Naive thymus-derived CD4-positive, alpha-beta T cell (primary cell): ENCODE results near the gene SGCG. TPM values are rescaled to one million over a fixed set of nuclear protein-coding genes. Genes with fewer than 3 reads are reported as not detected.

Source experiments
- ATAC-seq: fragments of 150-1000 bp; cut with Tn5 transposase; 2 replicates; pipeline ENCODE4 v1.10.0; 2021; ENCODE audit warnings: mild to moderate bottlenecking, moderate library complexity
- CTCF ChIA-PET: fragments of 350-600 bp; sonication (Branson Sonifier 250); formaldehyde crosslinking; loops from one replicate; lab custom pipeline; 2021; ENCODE audit warnings: antibody characterized with exemption; lab: Charles Lee
- POLR2A ChIA-PET: fragments of 350-600 bp; sonication (Branson Sonifier 250); formaldehyde crosslinking; loops from one replicate; lab custom pipeline; 2021; ENCODE audit warnings: antibody characterized with exemption, inconsistent platforms; lab: Charles Lee
- DNase-seq, 9 donors: peaks; one replicate each; pipeline versions ENCODE4 v3.0.0 to v3.0.0-alpha.2; 2020 to 2022; ENCODE audit warnings: mixed read lengths in 1 of 9
- H3K27ac ChIP-seq: one replicate; pipeline ENCODE4 v1.7.0; 2013; ENCODE audit warnings: mild to moderate bottlenecking, low read depth, low read length, moderate library complexity
- H3K27me3 ChIP-seq, 2 donors: one replicate each; pipeline ENCODE4 v1.7.0; 2013; ENCODE audit warnings: low read length in 2 of 2, mild to moderate bottlenecking in 2 of 2, moderate library complexity in 2 of 2; ENCODE audit not compliant: control insufficient read depth in 2 of 2, insufficient read depth in 2 of 2
- H3K36me3 ChIP-seq, 3 experiments: 1 replicate in 2 of 3; 2 replicates in 1 of 3; pipeline ENCODE4 v1.7.0; 2013; ENCODE audit warnings: low read length in 3 of 3, mild to moderate bottlenecking in 3 of 3, moderate library complexity in 1 of 3; ENCODE audit not compliant: insufficient read depth in 3 of 3, control insufficient read depth in 2 of 3
- H3K4me1 ChIP-seq, 2 donors: one replicate each; pipeline ENCODE4 v1.7.0; 2013; ENCODE audit warnings: low read length in 2 of 2, mild to moderate bottlenecking in 2 of 2, moderate library complexity in 1 of 2; ENCODE audit not compliant: control insufficient read depth in 2 of 2, insufficient read depth in 2 of 2
- H3K4me3 ChIP-seq: 2 replicates; pipeline ENCODE4 v1.7.0; 2013; ENCODE audit warnings: mild to moderate bottlenecking, low read length
- H3K9me3 ChIP-seq, 3 experiments: 1 replicate in 2 of 3; 2 replicates in 1 of 3; pipeline ENCODE4 v1.7.0; 2013; ENCODE audit warnings: low read length in 3 of 3; ENCODE audit not compliant: control insufficient read depth in 2 of 3
- H3K27ac Mint-ChIP-seq, 9 donors: one replicate each; pipeline ENCODE4 v1.8.0; 2020 to 2022; ENCODE audit warnings: mixed read lengths in 9 of 9, mild to moderate bottlenecking in 8 of 9, moderate library complexity in 5 of 9, inconsistent platforms in 2 of 9
- H3K27me3 Mint-ChIP-seq, 5 donors: one replicate each; pipeline ENCODE4 v1.8.0; 2021 to 2022; ENCODE audit warnings: mixed read lengths in 5 of 5, mild to moderate bottlenecking in 1 of 5
- H3K36me3 Mint-ChIP-seq, 5 donors: one replicate each; pipeline ENCODE4 v1.8.0; 2020 to 2022; ENCODE audit warnings: mixed read lengths in 5 of 5, mild to moderate bottlenecking in 3 of 5, inconsistent platforms in 1 of 5
- H3K4me1 Mint-ChIP-seq, 7 donors: one replicate each; pipeline ENCODE4 v1.8.0; 2020 to 2022; ENCODE audit warnings: mixed read lengths in 7 of 7, mild to moderate bottlenecking in 3 of 7, inconsistent platforms in 1 of 7
- H3K4me3 Mint-ChIP-seq, 10 donors: one replicate each; pipeline ENCODE4 v1.8.0; 2020 to 2022; ENCODE audit warnings: mild to moderate bottlenecking in 10 of 10, mixed read lengths in 10 of 10, moderate library complexity in 6 of 10, inconsistent platforms in 2 of 10
- H3K9me3 Mint-ChIP-seq, 11 donors: one replicate each; pipeline ENCODE4 v1.8.0; 2020 to 2022; ENCODE audit warnings: mixed read lengths in 11 of 11, mild to moderate bottlenecking in 4 of 11, inconsistent platforms in 1 of 11, moderate library complexity in 1 of 11
- intact Hi-C, 2 donors: fragments of 100-400 bp; cut with micrococcal nuclease; formaldehyde crosslinking; loops; one replicate each; pipeline ENCODE4 v1.15.1; 2023
- polyA plus RNA-seq, 2 donors: library from polyadenylated mRNA; unstranded; fragments of 300-500 nt; fragmentation: Illumina TruSeq; gene quantifications; one replicate each; pipeline ENCODE4 v1.2.3, GENCODE V29; 2021
- total RNA-seq, 6 experiments: library from RNA in 5 of 6; stranded (reverse) in 5 of 6; gene quantifications; 1 replicate in 5 of 6; 2 replicates in 1 of 6; pipeline ENCODE4 v1.2.3 and lab custom pipeline; 2021 to 2026

The SGCG gene
- total and polyA plus RNA-seq, 7 experiments from 2014 or later = not detected

DNA sequence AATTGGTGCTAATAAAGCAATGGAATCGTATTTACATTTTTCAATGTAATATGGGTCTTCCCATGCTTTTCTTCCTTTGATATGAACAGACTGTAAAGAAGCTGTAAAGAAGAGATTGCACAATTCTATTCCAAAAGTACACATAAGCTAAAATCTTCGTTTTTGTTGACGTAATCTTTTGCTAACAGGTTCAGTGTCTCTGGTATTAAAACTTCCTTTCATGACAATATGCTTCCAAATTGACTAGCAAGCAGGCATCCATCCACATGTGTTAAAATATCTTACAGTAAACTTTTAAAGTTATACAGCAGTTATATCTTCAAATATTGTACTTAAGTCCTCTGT lies 19.3 kb upstream of the SGCG start:
- Mint-ChIP-seq H3K9me3 (peaks cover 0 to 4% (median 0%) of the 10 kb centered on the region in 11 donors), H3K27ac (no peak overlapping the region), H3K4me1 (peaks cover 0 to 6% (median 0%) of the 10 kb centered on the region in 7 donors), H3K27me3 (peaks cover 23 to 41% (median 27%) of the 10 kb centered on the region in 5 donors), H3K36me3 (peaks cover 0 to 5% (median 0%) of the 10 kb centered on the region in 5 donors), H3K4me3 (no peak overlapping the region)
- no peaks in the 10 kb centered on the region for H3K27me3 ChIP-seq
- no peaks in the 10 kb centered on the region for H3K9me3 ChIP-seq
- ChIA-PET CTCF (no interaction called here), POLR2A (no interaction called here)
- intact Hi-C loops = no loop called here
- DNase-seq (no peak), ATAC-seq (no peak)
- no peak overlapping the region for H3K27ac ChIP-seq
- no peaks in the 10 kb centered on the region for H3K4me1 ChIP-seq
- H3K4me3 ChIP-seq = no peak overlapping the region
- H3K36me3 ChIP-seq = no peaks in the 10 kb centered on the region

DNA sequence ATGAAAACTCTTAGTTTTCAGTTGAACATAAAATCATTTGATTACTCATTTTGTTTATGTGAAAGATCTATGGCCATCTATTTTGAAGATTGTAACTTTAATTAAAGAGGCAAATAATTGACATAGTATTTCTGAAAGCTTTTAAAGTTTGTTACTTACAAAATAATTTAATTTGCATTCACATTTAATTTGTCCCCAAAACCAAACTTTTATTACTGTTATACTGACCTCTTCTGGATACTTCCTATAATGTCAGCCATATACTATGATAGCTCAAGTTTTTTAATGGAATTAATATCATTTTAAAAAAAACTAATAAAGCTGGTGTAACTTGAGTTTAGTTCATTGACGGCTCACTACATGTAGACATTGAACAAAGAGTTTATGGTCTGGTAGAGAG lies 4.9 kb upstream of the SGCG start:
- intact Hi-C loops = no loop called here
- Mint-ChIP-seq H3K36me3 (peaks cover 0 to 5% (median 0%) of the 10 kb centered on the region in 5 donors), H3K27me3 (peaks cover 0 to 15% (median 5%) of the 10 kb centered on the region in 5 donors), H3K27ac (no peak overlapping the region), H3K4me3 (no peak overlapping the region), H3K4me1 (no peaks in the 10 kb centered on the region), H3K9me3 (peaks cover 0 to 22% (median 7%) of the 10 kb centered on the region in 11 donors)
- H3K27ac ChIP-seq = no peak overlapping the region
- H3K27me3 ChIP-seq = no peaks in the 10 kb centered on the region
- ATAC-seq (no peak), DNase-seq (no peak)
- no peaks in the 10 kb centered on the region for H3K9me3 ChIP-seq
- POLR2A ChIA-PET = no interaction called here
- no peaks in the 10 kb centered on the region for H3K4me1 ChIP-seq
- H3K4me3 ChIP-seq = no peak overlapping the region
- CTCF ChIA-PET = no interaction called here
- no peaks in the 10 kb centered on the region for H3K36me3 ChIP-seq

DNA sequence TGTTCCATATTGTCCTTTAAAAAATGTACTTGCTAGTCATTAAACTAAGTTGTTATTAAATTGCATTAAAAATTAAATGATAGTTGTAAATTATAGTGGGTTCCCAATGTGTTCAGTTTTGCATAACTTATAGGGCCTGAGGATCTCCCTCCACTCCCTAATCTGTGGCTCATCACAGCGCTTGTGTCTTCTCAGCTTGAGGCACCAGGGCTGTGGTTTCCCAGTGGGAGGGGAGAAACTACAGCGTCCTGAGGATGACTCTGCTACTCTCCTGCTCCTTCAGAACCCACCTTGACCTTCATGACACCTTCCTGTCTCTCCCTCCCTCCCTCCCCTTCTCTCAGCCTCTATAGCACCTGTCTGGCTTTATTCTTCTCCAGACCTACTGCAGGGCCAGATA lies 1.4 kb downstream of the SGCG start:
- POLR2A ChIA-PET = no interaction called here
- Mint-ChIP-seq H3K4me3 (no peak overlapping the region), H3K27me3 (peaks cover 0 to 26% (median 4%) of the 10 kb centered on the region in 5 donors), H3K36me3 (no peaks in the 10 kb centered on the region), H3K27ac (no peak overlapping the region), H3K9me3 (peaks cover 0 to 3% (median under 1%) of the 10 kb centered on the region in 11 donors), H3K4me1 (no peaks in the 10 kb centered on the region)
- Histone ChIP-seq H3K27me3 (no peaks in the 10 kb centered on the region), H3K4me3 (no peak overlapping the region), H3K36me3 (no peaks in the 10 kb centered on the region), H3K4me1 (no peaks in the 10 kb centered on the region), H3K9me3 (no peaks in the 10 kb centered on the region), H3K27ac (no peak overlapping the region)
- intact Hi-C loops = no loop called here
- CTCF ChIA-PET = no interaction called here
- DNase-seq = no peak
- no peak for ATAC-seq

DNA sequence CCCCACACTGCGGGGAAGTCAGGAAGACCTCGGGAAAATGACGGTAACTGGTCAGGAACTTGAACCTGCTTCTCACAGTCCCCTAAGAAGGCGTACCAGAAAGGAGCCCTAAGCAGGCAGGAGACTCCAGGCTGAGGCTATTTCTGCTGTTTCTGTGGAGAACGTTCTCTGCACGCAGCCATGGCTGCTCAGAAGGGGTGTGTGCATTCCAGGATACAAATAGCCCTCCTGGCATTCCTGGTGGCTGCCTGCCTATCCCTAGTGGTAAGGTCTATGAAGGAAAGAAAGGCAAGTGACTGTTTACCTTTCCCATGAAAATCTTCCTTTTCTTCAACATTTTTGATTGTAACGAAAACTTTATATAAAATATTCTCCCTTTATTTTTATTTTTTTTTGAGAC lies 2.5 kb downstream of the SGCG start:
- ATAC-seq (no peak), DNase-seq (no peak)
- no peaks in the 10 kb centered on the region for H3K4me1 ChIP-seq
- H3K27ac Mint-ChIP-seq = no peak overlapping the region
- H3K27ac ChIP-seq = no peak overlapping the region
- no peaks in the 10 kb centered on the region for H3K4me1 Mint-ChIP-seq
- H3K9me3 Mint-ChIP-seq = peaks cover 0 to 3% (median 0%) of the 10 kb centered on the region in 11 donors
- H3K36me3 Mint-ChIP-seq = no peaks in the 10 kb centered on the region
- H3K4me3 Mint-ChIP-seq = no peak overlapping the region
- no peaks in the 10 kb centered on the region for H3K36me3 ChIP-seq
- intact Hi-C loops = no loop called here
- POLR2A ChIA-PET = no interaction called here
- H3K4me3 ChIP-seq = no peak overlapping the region
- no peaks in the 10 kb centered on the region for H3K27me3 ChIP-seq
- H3K27me3 Mint-ChIP-seq = peaks cover 0 to 20% (median 4%) of the 10 kb centered on the region in 5 donors
- no peaks in the 10 kb centered on the region for H3K9me3 ChIP-seq
- CTCF ChIA-PET = no interaction called here

DNA sequence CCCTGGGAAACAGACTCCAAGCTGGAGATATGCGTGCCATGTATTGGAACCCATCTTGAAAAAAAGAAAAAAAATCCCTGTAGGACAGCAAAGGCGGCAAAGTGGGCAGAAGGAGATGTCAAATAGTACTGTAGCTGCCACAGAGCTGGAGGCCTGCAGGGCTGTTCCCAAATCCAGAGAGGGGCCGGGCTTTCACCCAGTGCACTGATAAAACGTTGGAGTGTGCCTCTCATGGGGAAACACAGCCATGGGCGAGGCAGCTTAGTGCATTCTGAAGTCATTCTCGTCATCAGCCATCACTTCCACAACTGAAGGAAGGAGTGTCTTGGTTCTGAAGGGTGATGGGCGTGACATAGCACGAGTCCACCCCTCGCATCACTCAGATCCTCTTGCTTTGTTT lies 4.8 kb downstream of the SGCG start:
- Mint-ChIP-seq H3K4me1 (no peaks in the 10 kb centered on the region), H3K9me3 (no peaks in the 10 kb centered on the region), H3K27me3 (peaks cover 0 to 16% (median 0%) of the 10 kb centered on the region in 5 donors), H3K4me3 (no peak overlapping the region), H3K36me3 (no peaks in the 10 kb centered on the region), H3K27ac (no peak overlapping the region)
- Histone ChIP-seq H3K27ac (no peak overlapping the region), H3K27me3 (no peaks in the 10 kb centered on the region), H3K36me3 (no peaks in the 10 kb centered on the region), H3K4me1 (no peaks in the 10 kb centered on the region), H3K4me3 (no peak overlapping the region), H3K9me3 (no peaks in the 10 kb centered on the region)
- intact Hi-C loops = no loop called here
- ATAC-seq (no peak), DNase-seq (no peak)
- ChIA-PET POLR2A (no interaction called here), CTCF (no interaction called here)

DNA sequence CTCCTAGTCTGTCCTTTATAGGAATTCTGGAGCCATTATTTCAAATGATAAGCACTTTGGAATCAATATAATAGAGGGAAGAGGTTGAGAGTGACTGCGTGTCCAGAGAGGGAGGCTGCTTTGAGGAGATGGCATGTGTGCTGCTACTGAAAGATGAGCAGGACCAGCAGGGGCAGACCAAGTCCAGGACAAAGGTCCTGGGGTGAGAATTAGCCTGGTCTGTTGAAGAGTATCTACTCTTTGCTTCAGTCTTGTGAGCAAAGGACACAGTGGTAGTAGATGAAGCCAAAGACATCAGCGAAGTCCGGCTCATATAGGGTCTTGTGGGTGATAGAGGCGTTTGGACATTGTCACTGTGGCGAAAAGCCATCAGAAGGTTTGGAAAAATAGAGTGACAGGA lies 21.1 kb downstream of the SGCG start:
- Histone ChIP-seq H3K36me3 (no peaks in the 10 kb centered on the region), H3K27me3 (no peaks in the 10 kb centered on the region), H3K9me3 (no peaks in the 10 kb centered on the region), H3K4me3 (no peak overlapping the region), H3K4me1 (no peaks in the 10 kb centered on the region), H3K27ac (no peak overlapping the region)
- POLR2A ChIA-PET = no interaction called here
- H3K36me3 Mint-ChIP-seq = no peaks in the 10 kb centered on the region
- CTCF ChIA-PET = no interaction called here
- H3K27me3 Mint-ChIP-seq = peaks cover 1 to 37% (median 24%) of the 10 kb centered on the region in 5 donors
- H3K9me3 Mint-ChIP-seq = peaks cover 0 to 3% (median 0%) of the 10 kb centered on the region in 11 donors
- DNase-seq (no peak), ATAC-seq (no peak)
- no peak overlapping the region for H3K4me3 Mint-ChIP-seq
- intact Hi-C loops = no loop called here
- H3K27ac Mint-ChIP-seq = no peak overlapping the region
- no peaks in the 10 kb centered on the region for H3K4me1 Mint-ChIP-seq

DNA sequence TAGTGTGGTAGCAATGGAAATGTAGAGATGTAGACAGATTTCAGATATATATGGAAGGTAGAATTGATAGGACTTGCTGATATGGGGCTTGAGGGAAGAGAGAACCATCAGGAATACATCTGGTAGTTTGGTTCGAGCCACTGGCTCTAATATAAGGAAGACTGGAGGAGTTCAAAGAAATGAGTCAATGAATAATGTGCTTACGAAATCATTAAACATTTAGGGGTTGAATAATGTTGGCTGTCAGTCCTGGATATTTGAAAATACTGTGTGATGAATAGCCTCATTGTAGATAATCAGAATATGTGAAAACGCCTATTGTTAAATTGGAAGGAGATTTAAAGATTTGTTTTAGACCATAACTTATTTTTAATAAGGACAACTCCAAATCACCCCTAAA lies 21.6 kb downstream of the SGCG start:
- no peak overlapping the region for H3K4me3 Mint-ChIP-seq
- H3K27me3 ChIP-seq = no peaks in the 10 kb centered on the region
- no peaks in the 10 kb centered on the region for H3K9me3 ChIP-seq
- H3K4me1 ChIP-seq = no peaks in the 10 kb centered on the region
- no peak overlapping the region for H3K4me3 ChIP-seq
- POLR2A ChIA-PET = no interaction called here
- H3K27me3 Mint-ChIP-seq = peaks cover 0 to 34% (median 20%) of the 10 kb centered on the region in 5 donors
- no peak overlapping the region for H3K27ac Mint-ChIP-seq
- DNase-seq = no peak
- no peak for ATAC-seq
- CTCF ChIA-PET = no interaction called here
- no peaks in the 10 kb centered on the region for H3K36me3 ChIP-seq
- no peaks in the 10 kb centered on the region for H3K4me1 Mint-ChIP-seq
- H3K27ac ChIP-seq = no peak overlapping the region
- H3K36me3 Mint-ChIP-seq = no peaks in the 10 kb centered on the region
- H3K9me3 Mint-ChIP-seq = peaks cover 0 to 3% (median 0%) of the 10 kb centered on the region in 11 donors
- intact Hi-C loops = no loop called here
